Activated CD8-positive, alpha-beta T cell treated with anti-CD3 and anti-CD28 coated beads for 36 hours (primary cell): ENCODE results near the gene CSNK1D. TPM values are rescaled to one million over a fixed set of nuclear protein-coding genes. Genes with fewer than 3 reads are reported as not detected.

Source experiments
- ATAC-seq: fragments of 200-7000 bp; cut with Tn5 transposase; one replicate; pipeline ENCODE4 v1.10.0; 2021; ENCODE audit warnings: mild to moderate bottlenecking, moderate library complexity
- CTCF ChIA-PET: fragments of 350-600 bp; sonication (Branson Sonifier 250); formaldehyde crosslinking; loops from one replicate; lab custom pipeline; 2021; ENCODE audit warnings: antibody characterized with exemption; lab: Charles Lee
- POLR2A ChIA-PET: fragments of 350-600 bp; sonication (Branson Sonifier 250); formaldehyde crosslinking; loops from one replicate; lab custom pipeline; 2021; ENCODE audit warnings: antibody characterized with exemption; lab: Charles Lee
- DNase-seq: peaks from one replicate; pipeline ENCODE4 v3.0.0-alpha.2; 2020
- H3K27ac Mint-ChIP-seq: one replicate; pipeline ENCODE4 v1.8.0; 2021; ENCODE audit warnings: mild to moderate bottlenecking, mixed read lengths
- H3K27me3 Mint-ChIP-seq: one replicate; pipeline ENCODE4 v1.8.0; 2021; ENCODE audit warnings: mixed read lengths
- H3K36me3 Mint-ChIP-seq: one replicate; pipeline ENCODE4 v1.8.0; 2021; ENCODE audit warnings: low read depth, mixed read lengths
- H3K4me1 Mint-ChIP-seq: one replicate; pipeline ENCODE4 v1.8.0; 2021; ENCODE audit warnings: low read depth, mixed read lengths
- H3K4me3 Mint-ChIP-seq: one replicate; pipeline ENCODE4 v1.8.0; 2021; ENCODE audit warnings: mild to moderate bottlenecking, moderate library complexity, mixed read lengths
- H3K9me3 Mint-ChIP-seq: one replicate; pipeline ENCODE4 v1.8.0; 2021; ENCODE audit warnings: mixed read lengths
- intact Hi-C: fragments of 100-400 bp; cut with micrococcal nuclease; formaldehyde crosslinking; loops from one replicate; pipeline ENCODE4 v1.10.0; 2022
- total RNA-seq, 2 experiments: library from RNA; stranded (reverse); gene quantifications; one replicate each; pipeline ENCODE4 v1.2.3, GENCODE V29; 2021
- TF ChIP-seq, protein P1 (sequence below): fragments of 200-600 bp; IDR thresholded peaks from one replicate; pipeline ENCODE4 v1.8.0; 2022; ENCODE audit warnings: antibody characterized with exemption, mild to moderate bottlenecking

CSNK1D gene
- total RNA-seq, 2 experiments from 2014 or later: 90.6 to 97.0 TPM

DNA sequence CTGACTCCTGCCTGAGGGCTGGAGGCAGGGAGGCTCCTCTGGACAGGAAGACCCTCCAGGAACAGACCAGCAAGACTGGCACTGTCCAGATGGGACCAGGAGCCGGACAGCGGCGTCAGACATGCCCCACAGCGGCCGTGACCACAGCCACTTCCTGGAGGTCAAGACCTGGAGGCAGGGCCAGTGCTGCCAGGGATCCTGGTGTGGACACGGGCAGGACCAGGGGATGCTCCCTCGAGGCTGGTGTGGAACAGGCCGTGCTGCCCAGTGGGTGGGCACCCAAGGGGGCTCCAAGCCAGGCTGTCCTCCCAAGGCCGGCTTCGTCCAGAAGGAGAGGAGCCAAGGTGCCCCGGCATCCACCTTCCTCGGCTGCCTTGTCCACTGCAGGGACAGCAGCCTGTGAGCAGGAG is 56.4 kb downstream of the CSNK1D start:
- CTCF ChIA-PET: no interaction called here
- Mint-ChIP-seq H3K9me3 (no peaks in the 10 kb centered on the region), H3K36me3 (no peaks in the 10 kb centered on the region), H3K27ac (peak overlapping the region; percentile 61), H3K4me3 (no peak overlapping the region), H3K27me3 (no peaks in the 10 kb centered on the region), H3K4me1 (peaks cover 27% of the 10 kb centered on the region)
- ATAC-seq (no peak), DNase-seq (no peak)
- intact Hi-C loops: no loop called here
- POLR2A ChIA-PET: interaction anchor here (1.0 to 1.1 kb wide), 2 partner anchors 9 to 33 kb away, joined by 3 to 5 read pairs; no protein-coding TSS in a partner anchor
- TF ChIP-seq, protein P1, sequence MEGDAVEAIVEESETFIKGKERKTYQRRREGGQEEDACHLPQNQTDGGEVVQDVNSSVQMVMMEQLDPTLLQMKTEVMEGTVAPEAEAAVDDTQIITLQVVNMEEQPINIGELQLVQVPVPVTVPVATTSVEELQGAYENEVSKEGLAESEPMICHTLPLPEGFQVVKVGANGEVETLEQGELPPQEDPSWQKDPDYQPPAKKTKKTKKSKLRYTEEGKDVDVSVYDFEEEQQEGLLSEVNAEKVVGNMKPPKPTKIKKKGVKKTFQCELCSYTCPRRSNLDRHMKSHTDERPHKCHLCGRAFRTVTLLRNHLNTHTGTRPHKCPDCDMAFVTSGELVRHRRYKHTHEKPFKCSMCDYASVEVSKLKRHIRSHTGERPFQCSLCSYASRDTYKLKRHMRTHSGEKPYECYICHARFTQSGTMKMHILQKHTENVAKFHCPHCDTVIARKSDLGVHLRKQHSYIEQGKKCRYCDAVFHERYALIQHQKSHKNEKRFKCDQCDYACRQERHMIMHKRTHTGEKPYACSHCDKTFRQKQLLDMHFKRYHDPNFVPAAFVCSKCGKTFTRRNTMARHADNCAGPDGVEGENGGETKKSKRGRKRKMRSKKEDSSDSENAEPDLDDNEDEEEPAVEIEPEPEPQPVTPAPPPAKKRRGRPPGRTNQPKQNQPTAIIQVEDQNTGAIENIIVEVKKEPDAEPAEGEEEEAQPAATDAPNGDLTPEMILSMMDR: no peak

DNA sequence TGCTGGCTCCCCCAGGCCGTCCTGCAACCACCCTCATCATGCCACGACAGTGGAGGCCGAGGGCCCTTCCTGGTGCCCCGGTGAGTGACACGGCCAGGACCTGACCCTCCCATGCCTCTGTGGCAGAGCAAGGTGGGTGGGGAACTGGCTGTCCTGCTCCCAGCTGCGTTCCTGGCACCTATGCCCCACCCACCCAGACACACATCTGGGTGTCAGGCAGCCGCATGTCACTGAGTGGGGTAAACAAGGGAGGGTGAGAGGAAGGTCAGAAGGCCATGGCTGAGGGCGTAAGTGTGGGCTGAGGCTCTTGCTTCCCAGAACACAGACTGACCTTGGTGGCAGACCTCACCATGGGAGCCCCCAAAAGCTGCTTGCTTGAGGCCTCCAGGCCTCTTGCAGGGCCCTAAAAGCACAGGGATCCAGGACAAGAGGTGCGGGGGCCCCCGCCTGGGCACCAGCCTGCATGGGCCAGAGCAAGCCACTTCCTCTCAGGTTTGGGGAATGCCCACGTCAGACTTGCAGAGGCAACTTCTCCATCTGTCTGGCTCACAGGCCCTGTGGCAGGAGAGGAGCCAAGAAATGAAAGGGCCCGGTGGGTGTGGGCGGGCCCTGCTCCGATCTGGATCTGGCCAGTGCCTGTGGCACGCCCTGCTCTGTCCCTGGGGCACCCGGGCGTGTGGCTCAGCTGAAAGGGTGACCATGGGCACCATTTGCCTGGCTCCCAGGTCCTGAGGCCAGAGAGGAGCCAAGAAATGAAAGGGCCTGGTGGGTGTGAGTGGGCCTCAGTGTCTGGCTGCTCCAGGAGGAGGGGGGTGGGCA is 57.0 kb downstream of the CSNK1D start:
- Mint-ChIP-seq H3K9me3 (no peaks in the 10 kb centered on the region), H3K27me3 (no peaks in the 10 kb centered on the region), H3K4me1 (peaks cover 30% of the 10 kb centered on the region), H3K36me3 (no peaks in the 10 kb centered on the region), H3K27ac (peak overlapping the region; percentile 61), H3K4me3 (no peak overlapping the region)
- TF ChIP-seq, protein P1: no peak
- DNase-seq (peak; percentile 75), ATAC-seq (peak; percentile 57)
- ChIA-PET POLR2A (interaction anchor here (1.0 to 1.1 kb wide), 2 partner anchors 9 to 33 kb away, joined by 3 to 5 read pairs; no protein-coding TSS in a partner anchor), CTCF (interaction anchor here (2.7 kb wide), 1 partner anchor 19 kb away, joined by 9 read pairs; no protein-coding TSS in a partner anchor)
- intact Hi-C loops: no loop called here

DNA sequence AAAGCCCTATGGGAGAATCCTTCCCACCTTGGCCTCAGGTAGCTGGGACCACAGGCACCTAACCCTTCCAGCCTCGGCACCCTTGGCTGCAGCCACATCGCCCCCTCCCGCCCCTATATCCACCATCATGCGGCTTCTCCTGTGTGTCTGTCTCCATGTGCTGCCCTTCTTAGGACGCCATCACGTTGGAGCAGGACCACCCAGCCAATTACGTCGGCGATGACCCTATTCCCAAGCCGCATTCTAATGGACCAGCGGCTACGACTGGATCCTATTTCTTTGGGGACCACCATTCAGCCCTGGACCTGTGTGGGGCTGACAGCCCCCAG is 57.6 kb downstream of the CSNK1D start:
- POLR2A ChIA-PET: interaction anchor here (1.0 kb wide), 1 partner anchor 34 kb away, joined by 3 read pairs; no protein-coding TSS in a partner anchor

GRCh38 chr17:82215095-82215971 is 58.2 kb downstream of the CSNK1D start:
- no peaks in the 10 kb centered on the region for H3K27me3 Mint-ChIP-seq
- CTCF ChIA-PET: interaction anchor here (1.8 to 2.7 kb wide), 2 partner anchors 10 to 20 kb away, joined by 7 to 9 read pairs; no protein-coding TSS in a partner anchor
- TF ChIP-seq, protein P1: no peak
- peaks cover 33% of the 10 kb centered on the region for H3K4me1 Mint-ChIP-seq
- H3K4me3 Mint-ChIP-seq: no peak overlapping the region
- ATAC-seq: no peak
- no peaks in the 10 kb centered on the region for H3K9me3 Mint-ChIP-seq
- POLR2A ChIA-PET: interaction anchor here (1.2 kb wide), 1 partner anchor 9 kb away, joined by 3 read pairs; no protein-coding TSS in a partner anchor
- no peak for DNase-seq
- no peaks in the 10 kb centered on the region for H3K36me3 Mint-ChIP-seq
- intact Hi-C loops: no loop called here
- no peak overlapping the region for H3K27ac Mint-ChIP-seq

More for the DNA sequence above, 57.6 kb downstream of the CSNK1D start:
- peak overlapping the region; percentile 39 for H3K27ac Mint-ChIP-seq
- H3K4me1 Mint-ChIP-seq: peaks cover 33% of the 10 kb centered on the region
- H3K4me3 Mint-ChIP-seq: no peak overlapping the region
- H3K36me3 Mint-ChIP-seq: no peaks in the 10 kb centered on the region
- DNase-seq (no peak), ATAC-seq (no peak)
- no peaks in the 10 kb centered on the region for H3K9me3 Mint-ChIP-seq
- CTCF ChIA-PET: interaction anchor here (2.7 kb wide), 1 partner anchor 20 kb away, joined by 9 read pairs; no protein-coding TSS in a partner anchor
- intact Hi-C loops: no loop called here
- TF ChIP-seq, protein P1: no peak
- no peaks in the 10 kb centered on the region for H3K27me3 Mint-ChIP-seq
